SU-DHL-6 (cell line): Measurements from ENCODE around the gene LAPTM5.

Experiments
- H2AFZ ChIP-seq: fragments of 200-600 bp; sonication (generic); 2 replicates; pipeline ENCODE4 v1.6.1; 2014; ENCODE audit warnings: low read depth, mild to moderate bottlenecking, moderate library complexity, mixed read lengths, antibody characterized with exemption, low read length; ENCODE audit not compliant: severe bottlenecking
- H3F3A ChIP-seq: fragments of 200-600 bp; shearing (Covaris generic); 2 replicates; pipeline ENCODE4 v1.6.0; 2016; ENCODE audit warnings: antibody characterized with exemption, mild to moderate bottlenecking; ENCODE audit not compliant: insufficient read depth
- H3K27ac ChIP-seq: fragments of 200-600 bp; sonication (generic); 2 replicates; pipeline ENCODE4 v1.5.1; 2016; ENCODE audit warnings: low read depth, mild to moderate bottlenecking, low read length, moderate library complexity, mixed read lengths
- H3K27me3 ChIP-seq: fragments of 200-600 bp; sonication (generic), shearing (Covaris generic); 2 replicates; pipeline ENCODE4 v1.6.0; 2014; ENCODE audit warnings: mild to moderate bottlenecking, low read length
- H3K36me3 ChIP-seq: fragments of 200-600 bp; sonication (generic); 2 replicates; pipeline ENCODE4 v1.6.1; 2014; ENCODE audit warnings: mild to moderate bottlenecking, low read length, mixed read lengths
- H3K4me2 ChIP-seq: fragments of 300-600, 200-600 bp; shearing (Covaris generic), sonication (generic); 2 replicates; pipeline ENCODE4 v1.6.0; 2014; ENCODE audit warnings: low read length, low read depth, mild to moderate bottlenecking; ENCODE audit not compliant: poor library complexity, severe bottlenecking
- H3K4me3 ChIP-seq: fragments of 200-600 bp; sonication (generic); 2 replicates; pipeline ENCODE4 v1.5.1; 2014; ENCODE audit warnings: antibody characterized with exemption, low read length, mild to moderate bottlenecking, mixed read lengths; ENCODE audit not compliant: insufficient read depth, poor library complexity, severe bottlenecking
- H3K79me2 ChIP-seq: fragments of 200-600 bp; sonication (generic); 2 replicates; pipeline ENCODE4 v1.6.1; 2014; ENCODE audit warnings: mild to moderate bottlenecking, low read length, moderate library complexity; ENCODE audit not compliant: insufficient read depth
- H3K9ac ChIP-seq: fragments of 200-600 bp; sonication (generic); 2 replicates; pipeline ENCODE4 v1.7.0; 2014; ENCODE audit warnings: mild to moderate bottlenecking, low read length
- H3K9me2 ChIP-seq: fragments of 200-600 bp; sonication (generic); replicated peaks from 2 replicates; pipeline ENCODE4 v1.6.1; 2014; ENCODE audit warnings: low read length; ENCODE audit not compliant: insufficient read depth
- H3K9me3 ChIP-seq: fragments of 200-600 bp; sonication (generic); 2 replicates; pipeline ENCODE4 v1.6.1; 2014; ENCODE audit warnings: low read length, mixed read lengths; ENCODE audit not compliant: insufficient read depth
- H4K20me1 ChIP-seq: fragments of 200-600 bp; sonication (generic); 2 replicates; pipeline ENCODE4 v1.6.1; 2014; ENCODE audit warnings: low read depth, mild to moderate bottlenecking, antibody characterized with exemption, low read length, moderate library complexity, mixed read lengths
- EZH2phosphoT487 ChIP-seq: fragments of 200-600 bp; sonication (generic), shearing (Covaris generic); conservative IDR thresholded peaks from 2 replicates; pipeline ENCODE4 v1.6.1; 2018; ENCODE audit warnings: mild to moderate bottlenecking, antibody characterized with exemption, low read length, moderate library complexity, mixed read lengths
- TF ChIP-seq, protein P1 (sequence below): fragments of 200-600 bp; sonication (generic); IDR thresholded peaks from one replicate; pipeline ENCODE4 v1.5.1; 2017; ENCODE audit warnings: antibody characterized with exemption, mild to moderate bottlenecking, low read length, moderate library complexity; ENCODE audit not compliant: insufficient read depth, poor library complexity, severe bottlenecking

Gene LAPTM5

DNA sequence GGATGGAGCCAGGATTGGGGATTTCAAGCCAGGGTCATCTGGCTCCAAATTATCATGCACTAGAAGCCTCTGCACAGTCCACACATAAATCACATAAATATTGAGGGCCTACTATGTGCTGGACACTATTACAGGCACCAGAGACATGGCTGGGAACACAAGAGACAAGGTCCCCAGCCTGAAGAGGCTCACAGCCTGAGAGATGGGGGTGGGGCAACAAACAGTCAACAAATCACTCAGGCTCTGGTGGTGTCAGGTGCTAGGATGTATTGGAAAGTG is 41.6 kb upstream of the LAPTM5 start:
- H2AFZ ChIP-seq, result no peak overlapping the region
- H3K4me3 ChIP-seq, result no peak overlapping the region
- no peaks in the 10 kb centered on the region for H4K20me1 ChIP-seq
- H3K27me3 ChIP-seq, result no peaks in the 10 kb centered on the region
- no peaks in the 10 kb centered on the region for H3K36me3 ChIP-seq
- no peak for TF ChIP-seq EZH2phosphoT487
- TF ChIP-seq, protein P1, sequence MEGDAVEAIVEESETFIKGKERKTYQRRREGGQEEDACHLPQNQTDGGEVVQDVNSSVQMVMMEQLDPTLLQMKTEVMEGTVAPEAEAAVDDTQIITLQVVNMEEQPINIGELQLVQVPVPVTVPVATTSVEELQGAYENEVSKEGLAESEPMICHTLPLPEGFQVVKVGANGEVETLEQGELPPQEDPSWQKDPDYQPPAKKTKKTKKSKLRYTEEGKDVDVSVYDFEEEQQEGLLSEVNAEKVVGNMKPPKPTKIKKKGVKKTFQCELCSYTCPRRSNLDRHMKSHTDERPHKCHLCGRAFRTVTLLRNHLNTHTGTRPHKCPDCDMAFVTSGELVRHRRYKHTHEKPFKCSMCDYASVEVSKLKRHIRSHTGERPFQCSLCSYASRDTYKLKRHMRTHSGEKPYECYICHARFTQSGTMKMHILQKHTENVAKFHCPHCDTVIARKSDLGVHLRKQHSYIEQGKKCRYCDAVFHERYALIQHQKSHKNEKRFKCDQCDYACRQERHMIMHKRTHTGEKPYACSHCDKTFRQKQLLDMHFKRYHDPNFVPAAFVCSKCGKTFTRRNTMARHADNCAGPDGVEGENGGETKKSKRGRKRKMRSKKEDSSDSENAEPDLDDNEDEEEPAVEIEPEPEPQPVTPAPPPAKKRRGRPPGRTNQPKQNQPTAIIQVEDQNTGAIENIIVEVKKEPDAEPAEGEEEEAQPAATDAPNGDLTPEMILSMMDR, result no peak
- H3K27ac ChIP-seq, result no peak overlapping the region
- H3K9ac ChIP-seq, result no peak overlapping the region
- no peaks in the 10 kb centered on the region for H3K9me3 ChIP-seq
- H3K4me2 ChIP-seq, result no peak overlapping the region
- H3F3A ChIP-seq, result no peaks in the 10 kb centered on the region
- no peaks in the 10 kb centered on the region for H3K9me2 ChIP-seq
- no peaks in the 10 kb centered on the region for H3K79me2 ChIP-seq

DNA sequence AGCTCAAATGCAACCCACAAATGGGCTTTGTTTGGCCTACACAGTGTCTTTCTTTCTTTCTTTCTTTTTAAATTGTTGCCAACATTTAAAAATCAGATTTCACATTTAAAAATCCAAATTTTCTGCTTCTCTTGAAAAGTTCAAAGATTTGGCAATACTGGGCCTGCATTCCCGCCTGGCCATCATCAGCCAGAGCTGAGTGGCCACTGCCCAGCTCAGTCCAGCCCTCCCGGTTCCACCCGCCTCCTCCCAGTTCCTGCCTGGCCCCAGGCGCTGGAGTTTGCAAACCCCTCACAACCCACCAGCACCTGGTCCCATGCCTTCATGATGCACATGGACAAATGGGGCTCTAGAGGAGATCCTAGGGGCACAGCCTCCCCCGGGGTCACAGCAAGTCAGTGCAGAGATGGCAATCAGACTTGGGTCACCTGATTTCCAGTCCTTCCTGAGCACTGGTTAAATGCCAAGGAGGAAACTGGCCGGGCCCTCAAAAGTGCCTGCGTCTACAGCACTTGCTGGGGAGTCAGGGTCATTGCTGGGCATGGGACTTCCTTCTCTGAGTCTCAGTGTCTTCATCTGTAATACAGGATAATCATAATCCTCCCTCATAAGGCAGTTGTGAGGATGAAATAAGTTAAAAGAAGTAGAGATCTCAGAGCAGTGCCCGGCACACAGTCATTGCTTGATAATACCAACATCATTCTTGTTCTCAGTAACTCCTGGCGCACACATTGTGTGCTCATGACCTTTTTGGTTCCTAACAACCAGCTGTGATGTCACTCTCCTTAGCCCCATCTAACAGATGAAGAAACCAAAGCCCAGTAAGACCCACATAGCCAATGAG is 41.0 kb upstream of the LAPTM5 start:
- Histone ChIP-seq H3K4me2 (no peak overlapping the region), H3K27ac (no peak overlapping the region), H3K9ac (no peak overlapping the region), H3K9me2 (no peaks in the 10 kb centered on the region), H3K79me2 (no peaks in the 10 kb centered on the region), H2AFZ (no peak overlapping the region), H3K9me3 (no peaks in the 10 kb centered on the region), H3F3A (no peaks in the 10 kb centered on the region), H3K27me3 (no peaks in the 10 kb centered on the region), H3K4me3 (no peak overlapping the region), H4K20me1 (no peaks in the 10 kb centered on the region), H3K36me3 (no peaks in the 10 kb centered on the region)
- TF ChIP-seq EZH2phosphoT487, result no peak
- TF ChIP-seq, protein P1, result no peak

DNA sequence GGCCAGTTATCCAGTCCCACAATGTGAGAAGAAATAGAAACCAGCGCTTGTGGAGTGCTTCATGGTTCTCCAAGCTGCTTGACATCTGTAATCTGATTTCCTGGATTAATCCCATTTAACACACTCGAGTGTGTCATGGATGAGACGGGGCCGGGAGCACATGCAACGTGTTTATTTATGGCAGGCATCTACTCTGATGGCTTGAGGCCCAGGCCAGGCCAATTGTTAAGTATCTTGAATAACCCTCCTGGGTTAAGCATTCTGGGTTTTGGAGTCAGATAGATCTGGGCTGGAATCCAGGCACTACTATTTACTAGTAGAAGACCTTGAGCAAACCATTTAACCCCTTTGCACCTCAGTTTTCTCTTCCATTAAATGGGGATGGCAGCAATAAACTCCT is 37.5 kb upstream of the LAPTM5 start:
- H3K9me2 ChIP-seq, result no peaks in the 10 kb centered on the region
- no peaks in the 10 kb centered on the region for H3K36me3 ChIP-seq
- no peak overlapping the region for H3K9ac ChIP-seq
- H3K4me3 ChIP-seq, result no peak overlapping the region
- H3K79me2 ChIP-seq, result no peaks in the 10 kb centered on the region
- no peak for TF ChIP-seq EZH2phosphoT487
- TF ChIP-seq, protein P1, result no peak
- no peaks in the 10 kb centered on the region for H3F3A ChIP-seq
- no peaks in the 10 kb centered on the region for H3K27me3 ChIP-seq
- no peak overlapping the region for H3K27ac ChIP-seq
- H3K9me3 ChIP-seq, result no peaks in the 10 kb centered on the region
- H2AFZ ChIP-seq, result no peak overlapping the region
- H3K4me2 ChIP-seq, result no peak overlapping the region
- no peaks in the 10 kb centered on the region for H4K20me1 ChIP-seq

DNA sequence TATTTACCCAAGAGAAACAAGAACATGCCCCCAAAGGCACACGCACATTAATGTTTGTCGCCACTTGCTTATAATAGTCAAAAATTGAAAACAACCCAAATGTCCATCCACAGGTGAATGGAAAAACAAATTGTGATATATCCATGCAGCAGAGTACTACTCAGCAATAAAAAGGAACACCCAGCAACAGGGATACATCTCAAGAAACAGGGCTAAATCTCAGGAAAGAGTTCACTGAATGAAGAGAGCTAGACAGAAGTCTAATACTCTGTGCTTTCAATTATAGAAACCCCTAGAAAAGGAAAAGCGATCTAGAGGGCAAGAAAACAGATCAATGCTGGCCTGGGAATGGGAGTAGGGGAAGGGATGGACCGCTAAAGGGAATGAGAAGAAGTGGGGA is 36.7 kb upstream of the LAPTM5 start:
- H3K27me3 ChIP-seq, result no peaks in the 10 kb centered on the region
- no peaks in the 10 kb centered on the region for H3K79me2 ChIP-seq
- H3F3A ChIP-seq, result no peaks in the 10 kb centered on the region
- H3K9me3 ChIP-seq, result no peaks in the 10 kb centered on the region
- H3K27ac ChIP-seq, result no peak overlapping the region
- no peak overlapping the region for H3K9ac ChIP-seq
- H3K4me2 ChIP-seq, result no peak overlapping the region
- TF ChIP-seq, protein P1, result no peak
- TF ChIP-seq EZH2phosphoT487, result no peak
- H4K20me1 ChIP-seq, result no peaks in the 10 kb centered on the region
- H2AFZ ChIP-seq, result no peak overlapping the region
- H3K9me2 ChIP-seq, result no peaks in the 10 kb centered on the region
- H3K4me3 ChIP-seq, result no peak overlapping the region
- H3K36me3 ChIP-seq, result no peaks in the 10 kb centered on the region
